8988T (cell line): ENCODE data around the gene UBE2V1.

ENCODE experiments used
- DNase-seq: peaks from one replicate; pipeline ENCODE4 v3.0.0; 2011

The UBE2V1 gene

GRCh38 chr20:50058662-50059402, 54.1 kb downstream of the UBE2V1 start:
- DNase-seq = no peak

DNA sequence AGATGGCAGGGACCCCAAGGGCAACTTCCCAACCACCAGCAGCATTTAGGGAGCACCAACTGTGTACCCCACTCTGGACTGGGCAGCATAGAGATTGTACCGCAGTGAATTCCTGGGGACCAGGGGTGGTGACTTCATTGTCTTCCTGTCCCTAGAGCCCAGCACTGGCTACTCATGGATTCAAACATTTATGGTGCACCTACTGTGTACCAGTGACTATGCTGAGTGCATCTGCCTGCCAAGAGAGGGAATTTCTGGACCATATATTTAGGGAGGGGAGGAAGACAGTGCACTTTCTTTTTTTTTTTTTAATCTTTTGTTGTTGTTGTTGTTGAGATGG, 55.3 kb downstream of the UBE2V1 start:
- DNase-seq = no peak

- DNase-seq = no peak
Observed at GRCh38 chr20:50056951-50057713, 55.8 kb downstream of the UBE2V1 start.

DNA sequence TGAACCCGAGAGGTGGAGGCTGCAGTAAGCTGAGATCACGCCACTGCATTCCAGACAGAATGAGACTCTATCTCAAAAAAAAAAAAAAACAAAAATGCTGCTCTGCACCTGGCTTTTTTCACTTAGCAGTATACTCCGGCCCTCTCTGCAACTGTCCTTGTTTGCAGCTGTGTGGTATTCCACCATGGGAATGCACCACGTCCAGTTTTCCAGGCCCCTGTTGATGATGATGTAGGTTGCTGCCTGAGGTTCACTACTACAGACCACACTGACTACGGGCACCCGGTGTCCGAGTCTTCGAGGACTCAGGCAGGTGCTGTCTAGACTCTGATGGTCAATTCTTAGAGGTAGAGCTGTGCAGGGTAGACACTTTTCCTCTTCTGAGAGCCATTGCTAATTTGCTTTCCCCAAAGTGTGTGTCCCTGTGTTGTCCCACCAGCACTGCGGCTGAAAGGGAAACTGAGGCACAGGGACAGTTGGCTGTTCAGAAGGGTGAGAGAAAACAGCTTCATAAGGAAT, 56.5 kb downstream of the UBE2V1 start:
- DNase-seq = no peak

GRCh38 chr20:50055524-50056083, 57.3 kb downstream of the UBE2V1 start:
- no peak for DNase-seq

- DNase-seq = no peak
Observed at GRCh38 chr20:50054626-50055511, 58.1 kb downstream of the UBE2V1 start.

DNA sequence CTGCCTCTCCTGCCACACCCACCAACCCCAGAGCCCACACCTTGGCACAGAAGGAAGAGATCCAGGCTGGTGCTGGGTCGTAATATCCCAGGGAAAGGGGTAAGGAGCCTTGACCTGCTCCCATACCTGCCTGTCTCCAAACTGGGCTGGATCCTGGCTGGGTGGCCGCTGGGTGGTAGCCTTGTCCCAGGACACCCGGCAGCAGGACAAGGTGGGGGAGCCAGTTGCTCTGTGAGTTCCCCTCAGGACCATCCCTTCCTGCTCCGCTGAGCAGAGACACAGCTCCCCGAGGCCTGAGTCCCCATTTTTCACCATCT, 58.8 kb downstream of the UBE2V1 start:
- DNase-seq = no peak

DNA sequence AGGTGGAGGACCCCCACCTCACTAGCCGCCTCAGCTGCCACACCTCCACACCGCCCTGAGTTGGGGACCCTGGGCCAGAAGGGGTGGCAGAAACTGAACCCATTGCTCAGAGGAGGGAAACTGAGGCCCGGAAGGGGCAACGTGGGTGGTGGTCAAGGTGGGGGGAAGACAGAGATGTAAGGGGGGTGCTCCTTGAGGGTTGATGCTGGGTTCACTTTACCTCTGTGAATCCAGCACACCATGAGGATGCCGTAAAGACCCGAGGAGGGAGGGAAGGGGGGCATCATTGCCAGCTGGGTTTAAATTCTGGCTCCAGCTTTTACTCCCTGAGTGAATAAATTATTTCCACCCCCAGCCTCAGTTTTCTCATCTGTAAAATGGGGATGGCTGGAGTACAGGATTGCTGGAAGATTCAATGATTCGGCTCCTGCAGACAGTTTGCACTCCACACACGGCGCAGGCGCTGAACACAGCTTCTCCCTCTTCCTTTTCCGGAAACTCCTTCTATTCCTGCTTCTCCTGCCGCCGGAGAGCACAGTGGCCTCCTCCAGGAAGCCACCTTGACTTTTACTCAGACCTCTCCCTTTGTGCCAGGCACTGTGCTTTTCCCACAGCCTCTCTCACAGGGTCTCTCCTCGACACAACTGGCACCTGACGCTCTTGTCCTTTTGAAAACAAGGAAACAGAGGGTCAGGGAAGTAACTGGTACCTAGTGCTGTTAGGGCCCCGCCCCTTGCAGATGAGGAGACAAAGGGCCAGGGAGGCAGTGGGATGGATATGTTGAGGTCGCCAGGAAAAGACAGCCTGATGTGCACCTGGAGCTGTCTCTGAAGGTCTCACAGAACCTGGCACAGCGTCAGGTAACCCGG, 59.4 kb downstream of the UBE2V1 start:
- DNase-seq = no peak

DNA sequence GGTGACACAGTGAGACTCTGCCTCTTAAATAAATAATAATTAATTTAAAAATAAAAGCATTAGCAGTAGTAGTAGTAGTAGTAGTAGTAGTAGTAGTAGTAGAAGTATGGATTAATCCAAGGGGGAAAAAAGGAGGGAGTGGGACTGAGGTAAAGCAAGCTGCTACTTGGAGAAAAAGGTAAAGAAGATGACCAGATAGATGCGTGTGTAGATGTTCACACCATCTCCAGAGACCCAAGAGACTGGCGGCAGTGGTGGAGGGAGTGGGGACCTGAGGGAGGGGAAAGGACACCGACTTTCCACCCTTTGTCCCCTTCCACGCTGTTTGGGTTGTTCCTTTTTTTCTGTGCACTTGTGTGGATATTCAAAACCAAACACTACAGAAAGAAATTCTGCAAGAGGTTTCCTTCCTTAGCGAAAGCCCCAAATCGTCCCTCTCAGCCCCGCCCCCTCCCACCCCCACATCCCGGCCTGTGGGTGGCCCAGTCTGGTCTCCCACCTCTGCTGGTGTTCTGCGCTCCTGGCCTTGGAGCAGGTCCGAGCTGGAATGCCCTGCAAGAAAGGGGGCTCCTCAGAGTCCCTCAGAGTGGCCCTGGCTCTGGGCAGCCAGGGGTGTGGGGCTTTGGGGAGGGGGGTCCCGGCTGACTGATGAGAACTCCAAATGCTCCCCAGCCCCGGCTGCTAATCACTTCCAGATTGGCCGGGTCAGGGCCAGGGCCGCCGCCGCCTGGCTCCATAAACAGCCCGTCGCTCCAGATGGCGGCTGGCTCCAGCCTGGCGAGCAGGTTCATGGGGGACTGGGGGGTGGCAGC, 60.2 kb downstream of the UBE2V1 start:
- no peak for DNase-seq

DNA sequence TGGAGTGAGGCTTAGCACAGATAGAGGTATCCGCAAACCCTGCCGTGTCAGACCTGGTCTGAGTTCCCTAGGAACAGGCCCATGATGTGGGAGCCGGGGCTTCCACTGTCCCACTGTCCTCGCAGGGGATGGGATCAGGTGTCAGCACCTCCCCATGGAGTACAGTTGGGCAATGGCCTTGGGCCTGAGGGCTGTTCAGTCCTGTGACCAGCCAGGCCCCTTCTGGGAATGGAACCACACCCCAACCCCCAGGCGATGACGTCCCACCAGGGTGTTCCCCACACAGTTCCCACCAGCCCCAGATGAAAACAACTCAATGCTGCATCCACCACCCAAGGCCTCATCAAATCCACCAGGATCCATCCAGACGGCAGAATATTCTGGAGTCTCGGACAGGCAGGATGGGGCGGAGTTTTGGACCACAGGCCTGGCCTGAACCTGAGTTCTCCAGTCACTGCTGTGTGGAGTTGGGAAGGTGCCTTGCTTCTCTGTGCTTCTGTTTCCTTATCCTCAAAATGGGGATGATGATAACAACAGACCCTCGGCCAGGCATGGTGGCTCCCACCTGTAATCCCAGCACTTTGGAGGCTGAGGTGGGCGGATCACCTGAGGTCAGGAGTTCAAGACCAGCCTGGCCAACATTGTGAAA, 62.2 kb downstream of the UBE2V1 start:
- DNase-seq = no peak

- no peak for DNase-seq
Observed at GRCh38 chr20:50050214-50050613, 62.7 kb downstream of the UBE2V1 start.

DNA sequence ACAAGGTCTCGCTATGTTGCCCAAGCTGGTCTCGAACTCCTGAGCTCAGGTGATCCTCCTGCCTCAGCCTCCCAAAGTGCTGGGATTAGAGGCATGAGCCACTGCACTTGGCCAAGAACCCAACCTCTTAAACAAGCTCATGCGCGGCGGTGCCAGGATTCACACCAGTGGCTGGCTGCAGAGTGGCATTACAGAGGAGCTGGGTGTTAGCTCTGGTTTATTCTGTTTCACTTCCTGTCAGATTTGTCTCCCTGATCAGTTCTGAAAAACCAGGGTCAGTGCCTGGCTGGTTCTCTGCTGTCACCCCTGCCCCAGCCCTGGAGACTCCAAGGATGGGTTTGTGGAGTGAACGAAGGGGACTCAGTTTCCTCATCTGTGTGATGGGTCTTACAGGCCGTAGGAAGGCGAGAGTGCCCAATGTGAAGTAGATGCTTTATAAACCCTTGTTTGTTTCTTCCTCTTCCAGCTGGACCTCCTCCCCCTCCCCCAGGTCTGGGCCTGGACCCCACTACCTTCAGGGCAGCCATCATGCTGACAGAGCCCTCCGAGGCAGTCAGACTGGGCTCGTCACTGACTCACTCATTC, 63.4 kb downstream of the UBE2V1 start:
- DNase-seq = no peak

DNA sequence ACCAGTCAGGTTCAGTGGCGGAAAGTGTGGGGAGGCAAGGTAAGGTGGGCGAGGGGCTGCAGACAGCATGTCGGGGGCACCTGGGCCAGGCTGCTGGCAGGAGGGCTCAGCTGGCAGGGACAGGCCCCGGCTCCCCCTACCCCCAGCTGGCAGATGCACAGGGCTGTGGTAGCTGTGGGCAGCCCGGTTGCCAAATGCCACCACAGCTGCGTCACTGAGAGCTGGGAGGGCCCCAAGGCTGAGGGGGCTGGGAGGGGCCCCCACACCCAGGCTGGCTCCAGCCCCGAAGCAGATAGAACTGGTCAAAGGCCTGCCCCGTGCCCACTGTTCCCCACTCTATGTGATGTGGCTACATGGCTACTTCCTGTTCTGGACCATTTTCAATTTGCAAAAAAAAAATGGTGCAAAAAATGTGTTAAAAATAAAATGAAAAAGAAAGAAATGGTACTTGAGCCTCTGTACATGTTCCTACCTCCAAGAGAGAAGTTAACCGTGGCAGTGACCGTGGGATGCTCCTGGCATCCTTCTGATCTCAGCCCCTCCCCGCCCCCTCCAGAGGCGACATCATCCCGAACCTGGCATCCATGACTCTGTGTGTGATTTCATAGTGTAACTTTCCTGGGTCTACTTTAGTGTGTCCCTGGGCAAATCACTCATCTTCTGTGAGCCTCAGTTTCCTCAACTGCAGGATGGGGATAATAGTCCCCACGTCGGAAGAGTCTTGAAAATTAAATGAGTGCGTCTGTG, 64.4 kb downstream of the UBE2V1 start:
- no peak for DNase-seq

DNA sequence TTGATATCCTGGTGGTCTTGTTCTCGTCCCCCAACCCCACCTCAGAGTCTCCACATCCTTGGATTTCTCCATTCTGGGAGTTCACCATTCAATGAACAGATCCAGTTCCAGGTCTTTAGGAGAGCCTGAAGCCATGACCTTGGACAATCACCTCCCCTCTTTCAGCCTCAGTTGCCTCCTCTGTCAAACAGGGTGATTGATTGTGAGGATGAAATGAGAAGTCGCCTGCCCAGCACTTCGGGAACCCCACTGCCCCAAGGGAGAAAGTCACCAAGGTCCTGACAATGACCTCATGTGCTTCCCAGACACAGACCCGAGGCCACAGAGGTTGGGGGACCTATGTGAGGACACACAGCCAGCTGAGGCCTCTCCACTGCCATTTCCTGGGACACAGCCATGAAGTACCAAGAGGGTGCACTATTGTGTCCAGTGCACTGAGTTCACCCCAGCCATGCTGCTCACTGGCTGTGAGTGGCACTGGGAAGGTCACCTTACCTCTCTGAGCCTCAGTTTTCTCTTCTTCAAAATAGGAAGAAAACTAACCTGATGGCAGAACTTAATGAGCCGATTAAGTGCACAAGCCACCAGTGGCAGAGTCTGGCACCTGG, 68.5 kb downstream of the UBE2V1 start:
- DNase-seq = no peak

- DNase-seq = no peak
Observed at GRCh38 chr20:50043573-50044352, 69.2 kb downstream of the UBE2V1 start.

DNA sequence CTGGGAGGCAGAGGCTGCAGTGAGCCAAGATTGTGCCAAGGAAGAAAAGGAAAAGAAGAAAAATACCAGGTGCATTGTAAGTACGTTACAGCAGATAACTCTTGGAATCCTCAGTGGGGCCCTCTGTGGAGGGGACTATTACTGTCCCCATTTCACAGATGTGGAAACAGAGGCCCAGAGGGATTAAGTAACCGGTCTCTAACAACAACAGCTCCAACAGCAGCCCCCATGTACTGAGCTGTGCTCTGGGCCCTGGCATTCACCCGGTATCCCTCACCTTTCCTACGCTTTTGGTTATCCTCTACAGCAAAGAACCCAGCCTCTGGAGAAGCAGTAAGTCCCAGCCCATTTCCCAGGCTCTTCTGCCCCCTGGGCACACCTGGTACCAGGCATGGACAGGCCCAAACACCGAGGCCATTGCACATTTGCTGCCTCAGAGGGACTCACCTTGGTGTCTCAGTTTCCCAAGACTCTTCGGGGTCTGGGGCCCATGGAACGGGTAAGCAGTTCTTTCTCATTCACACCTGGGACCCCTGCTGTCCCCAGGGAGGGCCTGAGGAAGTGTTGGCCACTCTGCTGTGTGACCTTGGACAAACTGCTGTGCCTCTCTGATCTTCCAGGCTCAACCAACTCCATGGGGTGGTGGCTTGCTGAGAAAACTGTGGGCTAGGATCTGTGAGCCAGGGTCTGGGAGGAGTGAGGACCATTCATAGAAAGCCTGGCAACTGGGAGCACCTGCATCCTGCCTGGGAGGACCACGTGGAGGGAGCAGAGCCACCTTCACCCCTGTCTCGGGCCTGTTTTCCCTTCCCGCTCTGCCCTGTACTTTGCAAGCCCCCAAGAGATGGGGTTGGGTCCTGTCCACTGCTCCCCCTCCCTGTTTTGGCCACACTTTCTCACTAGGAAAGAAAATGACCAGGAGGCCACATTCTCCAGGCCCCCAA, 70.3 kb downstream of the UBE2V1 start:
- DNase-seq = no peak

DNA sequence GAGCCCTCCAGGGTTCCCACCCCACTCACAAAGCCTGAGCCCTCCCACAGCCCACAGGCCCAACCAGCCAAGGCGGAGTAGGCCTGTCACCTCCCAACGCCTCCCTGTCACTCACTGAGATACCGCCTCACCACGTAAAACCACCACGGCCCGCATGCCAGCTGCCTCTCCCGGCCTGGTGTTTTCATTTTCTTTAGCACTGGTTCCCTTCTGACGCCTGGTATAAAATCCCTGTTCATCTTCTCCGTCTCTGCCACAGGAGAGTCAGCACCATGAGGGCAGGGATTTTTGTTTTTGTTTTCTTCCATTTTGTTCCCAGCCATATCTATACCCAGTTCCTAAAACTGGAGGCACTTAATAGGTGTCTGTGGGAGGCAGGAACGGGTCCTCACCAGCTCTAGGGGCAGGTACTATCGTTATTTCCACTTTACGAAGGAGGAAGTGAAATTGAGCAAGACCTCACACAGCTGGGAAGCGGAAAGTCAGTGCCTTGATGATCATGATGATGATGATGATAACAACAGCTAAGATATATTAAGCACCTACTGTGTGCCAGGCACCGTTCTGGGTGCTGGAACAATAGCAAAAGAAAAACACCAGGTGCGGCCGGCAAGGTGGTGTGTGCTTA, 71.6 kb downstream of the UBE2V1 start:
- DNase-seq = no peak
